SW480 (cell line): Measurements from ENCODE around the gene DRD4.

Experiments
- DNase-seq: peaks from one replicate; pipeline ENCODE4 v3.0.0-alpha.2; 2016; ENCODE audit warnings: low spot score

The DRD4 gene

GRCh38 chr11:623349-623869, 13.7 kb upstream of the DRD4 start:
- DNase-seq = no peak

- DNase-seq = peak; percentile 83
Observed at GRCh38 chr11:623999-624704, 12.9 kb upstream of the DRD4 start.

- no peak for DNase-seq
Observed at GRCh38 chr11:624705-625635, 12.1 kb upstream of the DRD4 start, which contains the start of gene CDHR5. Gene CDHR5, minus strand, starts transcription at chr11:624955. Its CDS starts 53 bp downstream, at chr11:624902.

GRCh38 chr11:625636-626268, 11.3 kb upstream of the DRD4 start:
- no peak for DNase-seq

- no peak for DNase-seq
Observed at GRCh38 chr11:626475-627307, 10.4 kb upstream of the DRD4 start, which contains the start of gene SCT. Gene SCT, minus strand, starts transcription at chr11:627181. Its CDS starts 38 bp downstream, at chr11:627143.

- DNase-seq = no peak
Observed at GRCh38 chr11:627308-627576, 9.8 kb upstream of the DRD4 start.

- no peak for DNase-seq
Observed at GRCh38 chr11:628056-628455, 9.0 kb upstream of the DRD4 start.

GRCh38 chr11:629237-629583, 7.9 kb upstream of the DRD4 start:
- DNase-seq = peak; percentile 72

GRCh38 chr11:630871-631270, 6.2 kb upstream of the DRD4 start:
- DNase-seq = no peak

- no peak for DNase-seq
Observed at GRCh38 chr11:635945-636510, 1.0 kb upstream of the DRD4 start.

GRCh38 chr11:637333-637592, 194 bp downstream of the DRD4 start:
- no peak for DNase-seq

- DNase-seq = no peak
Observed at GRCh38 chr11:637593-638521, 788 bp downstream of the DRD4 start.

GRCh38 chr11:638631-639331, 1.7 kb downstream of the DRD4 start:
- no peak for DNase-seq

GRCh38 chr11:639332-639955, 2.4 kb downstream of the DRD4 start:
- no peak for DNase-seq

GRCh38 chr11:640021-640706, 3.1 kb downstream of the DRD4 start:
- DNase-seq = no peak

GRCh38 chr11:641806-642370, 4.8 kb downstream of the DRD4 start:
- no peak for DNase-seq

- no peak for DNase-seq
Observed at GRCh38 chr11:643366-643765, 6.3 kb downstream of the DRD4 start.
